AG09319 (cell line): Measurements from ENCODE around the gene TBCEL.

Source experiments
- DNase-seq: peaks from one replicate; pipeline ENCODE4 v3.0.0-alpha.2; 2010; ENCODE audit warnings: low read depth; ENCODE audit errors: extremely low read depth
- CTCF ChIP-seq: IDR thresholded peaks from 2 replicates; pipeline ENCODE4 v1.5.1; 2011; ENCODE audit warnings: low read depth, mild to moderate bottlenecking, inconsistent platforms, low read length, moderate library complexity

Gene TBCEL

GRCh38 chr11:121140369-121140768 lies 116.5 kb downstream of the TBCEL start:
- no peak for DNase-seq
- no peak for TF ChIP-seq CTCF
